Fibroblast of lung (primary cell): Measurements from ENCODE around the gene CHST1.

Experiments used
- CTCF ChIP-seq, 2 donors: IDR thresholded peaks in 1 of 2; conservative IDR thresholded peaks in 1 of 2; 1 replicate in 1 of 2; 2 replicates in 1 of 2; pipeline ENCODE4 v1.5.1; 2011 to 2012; ENCODE audit warnings: low read length in 2 of 2, control low read depth in 1 of 2, inconsistent platforms in 1 of 2, low read depth in 1 of 2, mild to moderate bottlenecking in 1 of 2
- EZH2 ChIP-seq: IDR thresholded peaks from 2 replicates; pipeline ENCODE4 v1.5.1; 2012; ENCODE audit warnings: low read length, control low read depth, mild to moderate bottlenecking; ENCODE audit errors: missing control alignments

- TF ChIP-seq CTCF (conservative IDR thresholded peaks at IDR 0.05 in 1 of 2, IDR thresholded peaks at IDR 0.05 in 1 of 2; ENCODE audit: low read depth in 1 of 2, low read length in 2 of 2) = no peak
- TF ChIP-seq EZH2 = no peak
Measured at GRCh38 chr11:45658292-45658991, 7.0 kb downstream of the CHST1 start.
